HepG2 (cell line): ENCODE results near the gene SHTN1. TPM values are rescaled to one million over a fixed set of nuclear protein-coding genes. Genes with fewer than 3 reads are reported as not detected.

Source experiments
- ATAC-seq: fragments of 200-7000 bp; cut with Tn5 transposase; 3 replicates; pipeline ENCODE4 v1.9.1; 2020; ENCODE audit warnings: mild to moderate bottlenecking, moderate library complexity
- BruUV-seq: library from RNA; stranded (reverse); fragments of 400-500 nt; replicated peaks from 2 replicates; lab custom pipeline; 2021; lab: Mats Ljungman, UMichigan
- CTCF ChIA-PET: fragments of 300-600 bp; formaldehyde crosslinking; extraction: SDS; loops from one replicate; lab custom pipeline; 2021; ENCODE audit warnings: low total read pairs, inconsistent platforms, low intra/inter-chr PET ratio; lab: Yijun Ruan, JAX
- POLR2A ChIA-PET: fragments of 350-600 bp; sonication (Branson Sonifier 250); formaldehyde crosslinking; loops from one replicate; lab custom pipeline; 2020; ENCODE audit warnings: antibody characterized with exemption, inconsistent platforms; lab: Yijun Ruan, JAX
- DNase-seq: peaks from one replicate; pipeline ENCODE4 v3.0.0-alpha.2; 2015; ENCODE audit warnings: low spot score
- FAIRE-seq: peaks from 3 replicates; lab custom pipeline; 2011; peaks lifted over from hg19 to GRCh38; lab: Jason Lieb, UNC
- H2AFZ ChIP-seq: one replicate; pipeline ENCODE4 v1.6.1; 2011; ENCODE audit warnings: low read length, inconsistent platforms
- H3K27ac ChIP-seq: fragments of 300-600 bp; 3 replicates; pipeline ENCODE4 v1.8.0; 2011; ENCODE audit warnings: mixed run types, mild to moderate bottlenecking, mixed read lengths, low read length, inconsistent platforms; ENCODE audit not compliant: insufficient read depth; ENCODE audit errors: extremely low read length
- H3K27me3 ChIP-seq, 2 experiments: fragments of 200-600 bp in 1 of 2; 2 replicates in 1 of 2; 3 replicates in 1 of 2; pipeline versions ENCODE4 v1.6.0 to v1.8.0; 2011; ENCODE audit warnings: low read length in 2 of 2, mild to moderate bottlenecking in 2 of 2, moderate library complexity in 2 of 2, inconsistent platforms in 1 of 2; ENCODE audit not compliant: insufficient read depth in 2 of 2, control insufficient read depth in 1 of 2
- H3K36me3 ChIP-seq, 2 experiments: fragments of 200-600 bp in 1 of 2; replicated peaks in 1 of 2; 2 replicates in 1 of 2; 3 replicates in 1 of 2; pipeline versions ENCODE4 v1.5.1 to v1.8.0; 2011; ENCODE audit warnings: low read length in 2 of 2, inconsistent platforms in 1 of 2; ENCODE audit not compliant: insufficient read depth in 2 of 2, control insufficient read depth in 1 of 2
- H3K4me1 ChIP-seq: 2 replicates; pipeline ENCODE4 v1.5.1; 2012; ENCODE audit warnings: low read length, inconsistent platforms; ENCODE audit not compliant: insufficient read depth
- H3K4me2 ChIP-seq: 2 replicates; pipeline ENCODE4 v1.6.0; 2011; ENCODE audit warnings: low read depth, low read length, inconsistent platforms
- H3K4me3 ChIP-seq, 3 experiments: fragments of 200-600 bp in 1 of 3; sonication (generic), shearing (Covaris generic) in 1 of 3; replicated peaks in 1 of 3; 2 replicates each; pipeline ENCODE4 v1.5.1; 2011 to 2016; ENCODE audit warnings: low read length in 3 of 3, inconsistent platforms in 2 of 3, low read depth in 2 of 3, mild to moderate bottlenecking in 2 of 3, control low read depth in 1 of 3, mixed read lengths in 1 of 3; ENCODE audit not compliant: insufficient read depth in 1 of 3
- H3K79me2 ChIP-seq: one replicate; pipeline ENCODE4 v1.6.1; 2011; ENCODE audit warnings: low read length, inconsistent platforms; ENCODE audit not compliant: insufficient read depth
- H3K9ac ChIP-seq: 2 replicates; pipeline ENCODE4 v1.6.0; 2011; ENCODE audit warnings: mild to moderate bottlenecking, low read depth, low read length, inconsistent platforms; ENCODE audit not compliant: insufficient read depth
- H3K9me3 ChIP-seq: 2 replicates; pipeline ENCODE4 v1.5.1; 2012; ENCODE audit warnings: mild to moderate bottlenecking, low read length
- H4K20me1 ChIP-seq: 2 replicates; pipeline ENCODE4 v1.6.0; 2011; ENCODE audit warnings: inconsistent platforms, mild to moderate bottlenecking, low read length, moderate library complexity; ENCODE audit not compliant: insufficient read depth
- CEBPB ChIP-seq: IDR thresholded peaks from 2 replicates; pipeline ENCODE4 v1.6.1; 2011; ENCODE audit warnings: low read depth, low read length, improper control_type of control experiment, borderline replicate concordance
- MED1 ChIP-seq: sonication (generic); formaldehyde crosslinking; IDR thresholded peaks from 2 replicates; pipeline ENCODE4 v1.4.0; 2020; ENCODE audit warnings: missing genetic modification reagents
- SMARCC2 ChIP-seq: fragments of 450-650 bp; IDR thresholded peaks from 2 replicates; pipeline ENCODE4 v1.6.1; 2017; ENCODE audit warnings: antibody characterized with exemption, mild to moderate bottlenecking
- YY1 ChIP-seq: IDR thresholded peaks from 2 replicates; pipeline ENCODE4 v1.6.1; 2011; ENCODE audit warnings: low read length, low read depth, moderate library complexity, mild to moderate bottlenecking; ENCODE audit not compliant: insufficient read depth, insufficient replicate concordance
- ZNF512B ChIP-seq: sonication (generic); formaldehyde crosslinking; IDR thresholded peaks from 2 replicates; pipeline ENCODE4 v1.5.1; 2020; ENCODE audit warnings: missing genetic modification reagents, mild to moderate bottlenecking, borderline replicate concordance
- ZNF674 ChIP-seq: sonication (generic); formaldehyde crosslinking; IDR thresholded peaks from 2 replicates; pipeline ENCODE4 v1.5.0; 2020; ENCODE audit warnings: low read depth, mild to moderate bottlenecking, missing genetic modification reagents
- WGBS: methylation state at CpG from one replicate; pipeline ENCODE4 v1.1.6; 2017; ENCODE audit warnings: low lambda C conversion rate; 5-methylcytosine and 5-hydroxymethylcytosine counted together
- in situ Hi-C: cut with HindIII; loops from 2 replicates; pipeline ENCODE4 v1.10.0; 2017; ENCODE audit warnings: low pct_unique_long_range_greater_than_20kb; ENCODE audit not compliant: extremely low pct_ligation_motif_present
- intact Hi-C: fragments of 100-400 bp; cut with micrococcal nuclease; formaldehyde crosslinking; loops from one replicate; pipeline ENCODE4 v1.10.0; 2022; ENCODE audit not compliant: unreplicated experiment
- polyA plus RNA-seq, 8 experiments: library from polyadenylated mRNA; depleted of rRNA in 3 of 8; stranded (reverse) in 7 of 8; unstranded in 1 of 8; fragments of >200 nt; fragmentation: Illumina TruSeq in 4 of 8; extraction: Trizol in 4 of 8; gene quantifications; 2 replicates each; pipeline versions ENCODE4 v1.2.1 to v1.2.3, GENCODE V29; 2011 to 2016; ENCODE audit warnings: low read depth in 4 of 8, missing spikeins in 1 of 8, mixed read lengths in 1 of 8; ENCODE audit not compliant: insufficient read depth in 1 of 8
- total RNA-seq, 5 experiments: library from RNA; depleted of rRNA; stranded (reverse); fragments of >200 nt; fragmentation: Illumina TruSeq; extraction: Trizol; gene quantifications; 2 replicates each; pipeline ENCODE4 v1.2.3, GENCODE V29; 2016; ENCODE audit warnings: low read depth in 1 of 5

Gene SHTN1
- total and polyA plus RNA-seq, 2 of the 13 experiments (the other 11 are each of a cell fraction or from before 2014, with no cell fraction given): 11.3 to 15.6 TPM

- WGBS: 93% methylated on average over 2 of the region's 2 CpGs
- Histone ChIP-seq H3K36me3 (0 out of 5 replicates have a peak, but pooled peaks cover 0 to 2% of the 10 kb centered on the region in 2 experiments), H3K27me3 (no peaks in the 10 kb centered on the region), H3K27ac (no peak overlapping the region), H3K9ac (no peak overlapping the region), H3K79me2 (peaks cover 55% of the 10 kb centered on the region), H3K9me3 (no peaks in the 10 kb centered on the region), H3K4me3 (no peak overlapping the region), H3K4me2 (no peak overlapping the region), H2AFZ (no peak overlapping the region), H3K4me1 (peaks cover 26% of the 10 kb centered on the region), H4K20me1 (no peaks in the 10 kb centered on the region)
- no peak for DNase-seq
- ChIA-PET CTCF (no interaction called here), POLR2A (no interaction called here)
- intact Hi-C loops: no loop called here
- no TSS peak for BruUV-seq
- FAIRE-seq: no peak
- no peak for ATAC-seq
- peak; percentile 42; the same call in 1 of the 2 replicates for TF ChIP-seq CEBPB
- no peak for TF ChIP-seq ZNF674 (CRISPR knock-in tag)
- in situ Hi-C loops: no loop called here
These were observed 11.4 kb downstream of the SHTN1 start for GRCh38 chr10:116993610-116994009.

- no peak for ATAC-seq
- ChIA-PET CTCF (no interaction called here), POLR2A (no interaction called here)
- H3K4me1 ChIP-seq: peaks cover 26% of the 10 kb centered on the region
- intact Hi-C loops (no loop called here), in situ Hi-C loops (no loop called here)
- H3K4me2 ChIP-seq: no peak overlapping the region
- no peak overlapping the region for H3K27ac ChIP-seq
- no peak overlapping the region for H2AFZ ChIP-seq
- no peaks in the 10 kb centered on the region for H3K27me3 ChIP-seq
- H3K36me3 ChIP-seq: 0 out of 5 replicates have a peak, but pooled peaks cover 0 to 2% of the 10 kb centered on the region in 2 experiments
- FAIRE-seq: no peak
- H3K9ac ChIP-seq: no peak overlapping the region
- no peak for DNase-seq
- no peak overlapping the region for H3K4me3 ChIP-seq
- 95% methylated on average over 1 of the region's 1 CpG for WGBS
- H4K20me1 ChIP-seq: no peaks in the 10 kb centered on the region
- BruUV-seq: no TSS peak
- TF ChIP-seq ZNF512B: no peak
- no peak for TF ChIP-seq SMARCC2
- TF ChIP-seq MED1 (CRISPR knock-in tag): no peak
- TF ChIP-seq YY1: no peak
- H3K9me3 ChIP-seq: no peaks in the 10 kb centered on the region
- H3K79me2 ChIP-seq: peaks cover 53% of the 10 kb centered on the region
These were observed 12.8 kb downstream of the SHTN1 start for GRCh38 chr10:116992183-116992582.
